Activated naive CD4-positive, alpha-beta T cell treated with anti-CD3 and anti-CD28 coated beads, Interleukin-2, amount 10 ng/mL, durations not matched to agents 7 days and 5 days (primary cell): ENCODE measurements around the gene HES5.

ENCODE experiments used
- CTCF ChIA-PET: fragments of 350-600 bp; sonication (Branson Sonifier 250); formaldehyde crosslinking; loops from one replicate; lab custom pipeline; 2021; ENCODE audit warnings: antibody characterized with exemption; lab: Charles Lee
- DNase-seq: peaks from one replicate; pipeline ENCODE4 v3.0.0-alpha.2; 2020
- H3K27ac Mint-ChIP-seq: one replicate; pipeline ENCODE4 v1.8.0; 2021; ENCODE audit warnings: mild to moderate bottlenecking, moderate library complexity, mixed read lengths
- H3K27me3 Mint-ChIP-seq: one replicate; pipeline ENCODE4 v1.8.0; 2021; ENCODE audit warnings: mild to moderate bottlenecking, mixed read lengths
- H3K36me3 Mint-ChIP-seq: one replicate; pipeline ENCODE4 v1.8.0; 2021; ENCODE audit warnings: mixed read lengths
- H3K4me1 Mint-ChIP-seq: one replicate; pipeline ENCODE4 v1.8.0; 2021; ENCODE audit warnings: mixed read lengths
- H3K4me3 Mint-ChIP-seq: one replicate; pipeline ENCODE4 v1.8.0; 2021; ENCODE audit warnings: mild to moderate bottlenecking, moderate library complexity, mixed read lengths
- H3K9me3 Mint-ChIP-seq: one replicate; pipeline ENCODE4 v1.8.0; 2021; ENCODE audit warnings: mixed read lengths

HES5 gene

GRCh38 chr1:2480236-2480985 lies 49.7 kb downstream of the HES5 start:
- Mint-ChIP-seq H3K27ac (no peak overlapping the region), H3K27me3 (no peaks in the 10 kb centered on the region), H3K36me3 (no peaks in the 10 kb centered on the region), H3K4me3 (no peak overlapping the region), H3K4me1 (no peaks in the 10 kb centered on the region), H3K9me3 (no peaks in the 10 kb centered on the region)
- DNase-seq, result no peak
- CTCF ChIA-PET, result no interaction called here

GRCh38 chr1:2479618-2480017 lies 50.4 kb downstream of the HES5 start:
- CTCF ChIA-PET, result no interaction called here
- no peaks in the 10 kb centered on the region for H3K36me3 Mint-ChIP-seq
- H3K4me1 Mint-ChIP-seq, result no peaks in the 10 kb centered on the region

GRCh38 chr1:2479186-2479585 lies 50.9 kb downstream of the HES5 start:
- no peaks in the 10 kb centered on the region for H3K9me3 Mint-ChIP-seq
- CTCF ChIA-PET, result no interaction called here
- H3K4me1 Mint-ChIP-seq, result no peaks in the 10 kb centered on the region
- H3K36me3 Mint-ChIP-seq, result no peaks in the 10 kb centered on the region
- DNase-seq, result no peak
- H3K4me3 Mint-ChIP-seq, result no peak overlapping the region
- H3K27ac Mint-ChIP-seq, result no peak overlapping the region
- H3K27me3 Mint-ChIP-seq, result no peaks in the 10 kb centered on the region

More at GRCh38 chr1:2479618-2480017, 50.4 kb downstream of the HES5 start:
- H3K4me3 Mint-ChIP-seq, result no peak overlapping the region
- H3K27me3 Mint-ChIP-seq, result no peaks in the 10 kb centered on the region
- no peaks in the 10 kb centered on the region for H3K9me3 Mint-ChIP-seq
- no peak overlapping the region for H3K27ac Mint-ChIP-seq
- no peak for DNase-seq
